ENCODE measurements around the gene CD34. TPM values are rescaled to one million over a fixed set of nuclear protein-coding genes. Genes with fewer than 3 reads are reported as not detected.

CD34 gene
- total RNA-seq, 1 donor from 2014 or later, result 3.4 TPM

Other genes with a start within 250 kb of the CD34 start
- gene CD46, start 159.1 kb downstream of the CD34 start, total RNA-seq, result 67.9 TPM